ENCODE data around the gene CDC73.
"Not testable (repeated sequence)": the region's sequence is repeated elsewhere in the genome, so short reads cannot be mapped to it uniquely, and the experiment has no call there.

Gene CDC73

DNA sequence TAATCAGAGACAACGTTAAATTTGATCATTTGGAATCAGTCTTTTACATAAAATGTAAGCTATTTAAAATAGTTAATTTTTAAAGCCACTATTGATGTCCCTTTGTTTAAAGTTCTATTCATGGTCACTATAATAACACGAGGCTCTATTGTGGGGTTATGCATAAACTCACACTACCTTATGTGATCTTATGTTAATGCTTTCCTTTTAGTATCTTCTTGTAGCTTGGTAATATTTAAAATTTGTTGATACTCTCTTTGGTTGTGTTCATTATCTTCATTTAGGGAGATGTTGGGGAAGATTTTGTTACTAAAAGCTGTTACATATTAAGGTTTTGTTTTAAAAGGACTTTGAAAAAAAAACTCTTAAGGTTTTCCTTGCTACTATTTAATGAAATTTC lies 63.4 kb downstream of the CDC73 start:
- H2AFZ ChIP-seq (ENCODE audit: low read depth, low read length, severe bottlenecking), result no peak overlapping the region
- H4K20me1 ChIP-seq (ENCODE audit: low read depth, low read length), result 0 out of 2 replicates have a peak, but pooled peaks cover 4% of the 10 kb centered on the region
- H3K36me3 ChIP-seq (ENCODE audit: low read length), result 0 out of 2 replicates have a peak, but pooled peaks cover 3% of the 10 kb centered on the region
- H3K9me3 ChIP-seq (ENCODE audit: insufficient read depth, low read length), result no peaks in the 10 kb centered on the region
- H3K9me2 ChIP-seq (replicated peaks; ENCODE audit: insufficient read depth, low read length), result no peaks in the 10 kb centered on the region
- no peak overlapping the region for H3K27ac ChIP-seq (ENCODE audit: low read depth, low read length)
- H3K4me3 ChIP-seq (ENCODE audit: insufficient read depth, low read length, poor library complexity, severe bottlenecking), result no peak overlapping the region
- peaks cover 68% of the 10 kb centered on the region for H3K79me2 ChIP-seq (ENCODE audit: insufficient read depth, low read length)
- H3F3A ChIP-seq (ENCODE audit: insufficient read depth), result peaks cover 17% of the 10 kb centered on the region; the same call in 1 of the 2 replicates
- no peak overlapping the region for H3K9ac ChIP-seq (ENCODE audit: low read length)
- H3K4me2 ChIP-seq (ENCODE audit: low read depth, low read length, poor library complexity, severe bottlenecking), result peak overlapping the region; percentile 36
- TF ChIP-seq EZH2phosphoT487 (conservative IDR thresholded peaks at IDR 0.05; ENCODE audit: low read length), result no peak
- TF ChIP-seq, protein P1, sequence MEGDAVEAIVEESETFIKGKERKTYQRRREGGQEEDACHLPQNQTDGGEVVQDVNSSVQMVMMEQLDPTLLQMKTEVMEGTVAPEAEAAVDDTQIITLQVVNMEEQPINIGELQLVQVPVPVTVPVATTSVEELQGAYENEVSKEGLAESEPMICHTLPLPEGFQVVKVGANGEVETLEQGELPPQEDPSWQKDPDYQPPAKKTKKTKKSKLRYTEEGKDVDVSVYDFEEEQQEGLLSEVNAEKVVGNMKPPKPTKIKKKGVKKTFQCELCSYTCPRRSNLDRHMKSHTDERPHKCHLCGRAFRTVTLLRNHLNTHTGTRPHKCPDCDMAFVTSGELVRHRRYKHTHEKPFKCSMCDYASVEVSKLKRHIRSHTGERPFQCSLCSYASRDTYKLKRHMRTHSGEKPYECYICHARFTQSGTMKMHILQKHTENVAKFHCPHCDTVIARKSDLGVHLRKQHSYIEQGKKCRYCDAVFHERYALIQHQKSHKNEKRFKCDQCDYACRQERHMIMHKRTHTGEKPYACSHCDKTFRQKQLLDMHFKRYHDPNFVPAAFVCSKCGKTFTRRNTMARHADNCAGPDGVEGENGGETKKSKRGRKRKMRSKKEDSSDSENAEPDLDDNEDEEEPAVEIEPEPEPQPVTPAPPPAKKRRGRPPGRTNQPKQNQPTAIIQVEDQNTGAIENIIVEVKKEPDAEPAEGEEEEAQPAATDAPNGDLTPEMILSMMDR (IDR thresholded peaks at IDR 0.05; ENCODE audit: insufficient read depth, low read length, poor library complexity, severe bottlenecking), result no peak
- no peaks in the 10 kb centered on the region for H3K27me3 ChIP-seq (ENCODE audit: low read length)

- H3K36me3 ChIP-seq (ENCODE audit: low read length), result 0 out of 2 replicates have a peak, but pooled peaks cover 3% of the 10 kb centered on the region
- no peak within 1 kb of the TSS for H2AFZ ChIP-seq (ENCODE audit: low read depth, low read length, severe bottlenecking)
- no peak for TF ChIP-seq EZH2phosphoT487 (conservative IDR thresholded peaks at IDR 0.05; ENCODE audit: low read length)
- TF ChIP-seq, protein P1 (IDR thresholded peaks at IDR 0.05; ENCODE audit: insufficient read depth, low read length, poor library complexity, severe bottlenecking), result no peak
- H3K79me2 ChIP-seq (ENCODE audit: insufficient read depth, low read length), result peaks cover 72% of the 10 kb centered on the region
- H4K20me1 ChIP-seq (ENCODE audit: low read depth, low read length), result 0 out of 2 replicates have a peak, but pooled peaks cover 4% of the 10 kb centered on the region
- no peaks in the 10 kb centered on the region for H3K27me3 ChIP-seq (ENCODE audit: low read length)
- peaks cover 14% of the 10 kb centered on the region; the same call in 1 of the 2 replicates for H3F3A ChIP-seq (ENCODE audit: insufficient read depth)
- no peak within 1 kb of the TSS for H3K4me3 ChIP-seq (ENCODE audit: insufficient read depth, low read length, poor library complexity, severe bottlenecking)
- no peaks in the 10 kb centered on the region for H3K9me3 ChIP-seq (ENCODE audit: insufficient read depth, low read length)
- no peak within 1 kb of the TSS for H3K9ac ChIP-seq (ENCODE audit: low read length)
- H3K27ac ChIP-seq (ENCODE audit: low read depth, low read length), result no peak within 1 kb of the TSS
- H3K9me2 ChIP-seq (replicated peaks; ENCODE audit: insufficient read depth, low read length), result no peaks in the 10 kb centered on the region
- H3K4me2 ChIP-seq (ENCODE audit: low read depth, low read length, poor library complexity, severe bottlenecking), result peak within 1 kb of the TSS; percentile 39
Measured at GRCh38 chr1:193185901-193186731, 64.3 kb downstream of the CDC73 start, which contains the start of gene B3GALT2. TSS of gene B3GALT2 (minus strand) at chr1:193186613. CDS start at chr1:193181562, 5,051 bp downstream.

DNA sequence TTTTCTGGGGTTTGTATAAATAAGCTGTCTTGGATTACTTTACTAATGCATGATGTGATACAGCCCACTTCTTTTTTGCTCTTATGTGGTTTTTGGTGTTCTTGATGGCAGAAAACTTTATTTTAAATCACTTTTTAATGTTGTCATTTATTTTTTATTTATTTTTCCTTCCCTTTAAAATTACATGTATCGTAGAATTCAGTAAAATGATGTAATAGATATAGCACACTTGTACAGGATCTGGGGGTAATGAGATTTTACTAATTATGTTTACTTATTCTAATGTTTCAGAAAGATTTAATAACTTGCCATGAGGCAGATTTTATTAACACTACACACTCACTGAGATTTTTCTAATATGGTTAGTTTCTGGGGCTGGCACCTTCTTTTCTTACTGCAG lies 65.3 kb downstream of the CDC73 start:
- Histone ChIP-seq H3K27me3 (ENCODE audit: low read length) (no peaks in the 10 kb centered on the region), H3K9ac (ENCODE audit: low read length) (no peak overlapping the region), H3K4me2 (ENCODE audit: low read depth, low read length, poor library complexity, severe bottlenecking) (peak overlapping the region; percentile 39), H3K4me3 (ENCODE audit: insufficient read depth, low read length, poor library complexity, severe bottlenecking) (no peak overlapping the region), H3K27ac (ENCODE audit: low read depth, low read length) (no peak overlapping the region), H2AFZ (ENCODE audit: low read depth, low read length, severe bottlenecking) (no peak overlapping the region), H3K9me3 (ENCODE audit: insufficient read depth, low read length) (no peaks in the 10 kb centered on the region; the same call in 1 of the 2 replicates), H3F3A (ENCODE audit: insufficient read depth) (peaks cover 5% of the 10 kb centered on the region; the same call in 1 of the 2 replicates), H3K36me3 (ENCODE audit: low read length) (0 out of 2 replicates have a peak, but pooled peaks cover 3% of the 10 kb centered on the region), H3K9me2 (replicated peaks; ENCODE audit: insufficient read depth, low read length) (no peaks in the 10 kb centered on the region), H4K20me1 (ENCODE audit: low read depth, low read length) (0 out of 2 replicates have a peak, but pooled peaks cover 4% of the 10 kb centered on the region), H3K79me2 (ENCODE audit: insufficient read depth, low read length) (peaks cover 74% of the 10 kb centered on the region)
- TF ChIP-seq, protein P1 (IDR thresholded peaks at IDR 0.05; ENCODE audit: insufficient read depth, low read length, poor library complexity, severe bottlenecking), result no peak
- no peak for TF ChIP-seq EZH2phosphoT487 (conservative IDR thresholded peaks at IDR 0.05; ENCODE audit: low read length)

GRCh38 chr1:193188915-193189314 lies 67.1 kb downstream of the CDC73 start:
- not testable (repeated sequence) for H4K20me1 ChIP-seq (ENCODE audit: low read depth, low read length)
- peaks cover 78% of the 10 kb centered on the region for H3K79me2 ChIP-seq (ENCODE audit: insufficient read depth, low read length)

More at GRCh38 chr1:193188915-193189314, 67.1 kb downstream of the CDC73 start:
- H3K4me3 ChIP-seq (ENCODE audit: insufficient read depth, low read length, poor library complexity, severe bottlenecking); H3K9ac ChIP-seq (ENCODE audit: low read length); H3K27ac ChIP-seq (ENCODE audit: low read depth, low read length); H3K9me3 ChIP-seq (ENCODE audit: insufficient read depth, low read length); H3K4me2 ChIP-seq (ENCODE audit: low read depth, low read length, poor library complexity, severe bottlenecking); H3F3A ChIP-seq (ENCODE audit: insufficient read depth); H2AFZ ChIP-seq (ENCODE audit: low read depth, low read length, severe bottlenecking); H3K9me2 ChIP-seq (replicated peaks; ENCODE audit: insufficient read depth, low read length); H3K27me3 ChIP-seq (ENCODE audit: low read length): not testable (repeated sequence)
- peaks cover 15% of the 10 kb centered on the region; the same call in 1 of the 2 replicates for H3K36me3 ChIP-seq (ENCODE audit: low read length)

All from SU-DHL-6 (cell line).